ENCODE data around the gene PIK3R6.

The PIK3R6 gene

GRCh38 chr17:8879410-8879809, 11.9 kb upstream of the PIK3R6 start:
- no peak overlapping the region for H3K4me3 ChIP-seq (ENCODE audit: low read depth, low read length)
- DNase-seq (ENCODE audit: low read depth), result no peak

GRCh38 chr17:8877984-8878383, 10.5 kb upstream of the PIK3R6 start:
- H3K4me3 ChIP-seq (ENCODE audit: low read depth, low read length), result no peak overlapping the region

GRCh38 chr17:8875957-8876356, 8.5 kb upstream of the PIK3R6 start:
- peak; percentile 13 for DNase-seq (ENCODE audit: low read depth)
- H3K4me3 ChIP-seq (ENCODE audit: low read depth, low read length), result no peak overlapping the region

More at GRCh38 chr17:8877984-8878383, 10.5 kb upstream of the PIK3R6 start:
- no peak for DNase-seq (ENCODE audit: low read depth)

- no peak for DNase-seq (ENCODE audit: low read depth)
- H3K4me3 ChIP-seq (ENCODE audit: low read depth, low read length), result no peak overlapping the region
Observed at GRCh38 chr17:8875436-8875835, 8.0 kb upstream of the PIK3R6 start.

- no peak overlapping the region for H3K4me3 ChIP-seq (ENCODE audit: low read depth, low read length)
- no peak for DNase-seq (ENCODE audit: low read depth)
Observed at GRCh38 chr17:8873801-8874715, 6.6 kb upstream of the PIK3R6 start.

- DNase-seq (ENCODE audit: low read depth), result no peak
- no peak overlapping the region for H3K4me3 ChIP-seq (ENCODE audit: low read depth, low read length)
Observed at GRCh38 chr17:8872705-8873435, 5.4 kb upstream of the PIK3R6 start.

GRCh38 chr17:8872036-8872704, 4.7 kb upstream of the PIK3R6 start:
- DNase-seq (ENCODE audit: low read depth), result no peak
- no peak overlapping the region for H3K4me3 ChIP-seq (ENCODE audit: low read depth, low read length)

GRCh38 chr17:8871081-8871581, 3.7 kb upstream of the PIK3R6 start:
- DNase-seq (ENCODE audit: low read depth), result no peak
- H3K4me3 ChIP-seq (ENCODE audit: low read depth, low read length), result no peak overlapping the region

- H3K4me3 ChIP-seq (ENCODE audit: low read depth, low read length), result no peak overlapping the region
- DNase-seq (ENCODE audit: low read depth), result no peak
Observed at GRCh38 chr17:8870406-8871040, 3.0 kb upstream of the PIK3R6 start.

GRCh38 chr17:8869114-8869815, 1.8 kb upstream of the PIK3R6 start:
- no peak overlapping the region for H3K4me3 ChIP-seq (ENCODE audit: low read depth, low read length)
- no peak for DNase-seq (ENCODE audit: low read depth)

- no peak for DNase-seq (ENCODE audit: low read depth)
- H3K4me3 ChIP-seq (ENCODE audit: low read depth, low read length), result no peak overlapping the region
Observed at GRCh38 chr17:8868529-8868951, 1.1 kb upstream of the PIK3R6 start.

GRCh38 chr17:8868092-8868491, 618 bp upstream of the PIK3R6 start:
- H3K4me3 ChIP-seq (ENCODE audit: low read depth, low read length), result no peak overlapping the region

GRCh38 chr17:8865811-8866210, 1.7 kb downstream of the PIK3R6 start:
- DNase-seq (ENCODE audit: low read depth), result no peak
- H3K4me3 ChIP-seq (ENCODE audit: low read depth, low read length), result no peak overlapping the region

More at GRCh38 chr17:8868092-8868491, 618 bp upstream of the PIK3R6 start:
- DNase-seq (ENCODE audit: low read depth), result no peak

GRCh38 chr17:8865385-8865784, 2.1 kb downstream of the PIK3R6 start:
- no peak overlapping the region for H3K4me3 ChIP-seq (ENCODE audit: low read depth, low read length)
- no peak for DNase-seq (ENCODE audit: low read depth)

- H3K4me3 ChIP-seq (ENCODE audit: low read depth, low read length), result no peak overlapping the region
- no peak for DNase-seq (ENCODE audit: low read depth)
Observed at GRCh38 chr17:8862213-8863056, 5.0 kb downstream of the PIK3R6 start.

GRCh38 chr17:8861495-8862181, 5.8 kb downstream of the PIK3R6 start:
- DNase-seq (ENCODE audit: low read depth), result no peak
- H3K4me3 ChIP-seq (ENCODE audit: low read depth, low read length), result no peak overlapping the region

- DNase-seq (ENCODE audit: low read depth), result no peak
- no peak overlapping the region for H3K4me3 ChIP-seq (ENCODE audit: low read depth, low read length)
Observed at GRCh38 chr17:8859804-8860430, 7.6 kb downstream of the PIK3R6 start.

Data from skeletal muscle cell (primary cell).